ENCODE results near the gene ELFN1. TPM values are rescaled to one million over a fixed set of nuclear protein-coding genes. Genes with fewer than 3 reads are reported as not detected.

ELFN1 gene
- total and polyA plus RNA-seq, 8 donors, result 0.20 to 0.94 (median 0.73) TPM

- H3K9me3 ChIP-seq, result no peaks in the 10 kb centered on the region
- no peaks in the 10 kb centered on the region for H3K27me3 ChIP-seq
- 85% methylated on average over 7 of the region's 7 CpGs for WGBS, 2 donors
- no peaks in the 10 kb centered on the region for H3K36me3 ChIP-seq
- no peak overlapping the region for H3K4me3 ChIP-seq
- FAIRE-seq (no peak), DNase-seq (no peak), ATAC-seq (no peak)
- TF ChIP-seq CTCF (IDR thresholded peaks at IDR 0.05), result no peak
- H3K27ac ChIP-seq, result no peak overlapping the region
- no peaks in the 10 kb centered on the region for H3K4me1 ChIP-seq
- intact Hi-C loops (cut with DNase I), result no loop called here
Observed at GRCh38 chr7:1719913-1720312, 49.8 kb downstream of the ELFN1 start.

- H3K9me3 ChIP-seq, result no peaks in the 10 kb centered on the region
- no peaks in the 10 kb centered on the region for H3K4me1 ChIP-seq
- 80% methylated on average over 8 of the region's 8 CpGs for WGBS, 2 donors
- no peak overlapping the region for H3K4me3 ChIP-seq
- no peak for TF ChIP-seq CTCF (IDR thresholded peaks at IDR 0.05)
- H3K27ac ChIP-seq, result no peak overlapping the region
- H3K27me3 ChIP-seq, result no peaks in the 10 kb centered on the region
- H3K36me3 ChIP-seq, result no peaks in the 10 kb centered on the region
- no peak for FAIRE-seq
- intact Hi-C loops (cut with DNase I), result no loop called here
- DNase-seq, result peak in 2 of 6 donors; percentile 12 to 45
- ATAC-seq, result no peak
Observed at GRCh38 chr7:1720326-1720725, 50.2 kb downstream of the ELFN1 start.

GRCh38 chr7:1721047-1721690 is 51.1 kb downstream of the ELFN1 start:
- intact Hi-C loops (cut with DNase I), result no loop called here
- H3K4me3 ChIP-seq, result no peak overlapping the region
- no peak for FAIRE-seq
- no peaks in the 10 kb centered on the region for H3K9me3 ChIP-seq
- H3K36me3 ChIP-seq, result no peaks in the 10 kb centered on the region
- TF ChIP-seq CTCF (IDR thresholded peaks at IDR 0.05), result no peak
- H3K27me3 ChIP-seq, result no peaks in the 10 kb centered on the region
- H3K27ac ChIP-seq, result no peak overlapping the region
- 65 to 67% methylated on average over 14 of the region's 14 CpGs for WGBS, 2 donors
- H3K4me1 ChIP-seq, result no peaks in the 10 kb centered on the region
- DNase-seq, result peak in 1 of 6 donors; percentile 3
- peak in 1 of 4 donors; percentile 12 for ATAC-seq

- FAIRE-seq, result no peak
- intact Hi-C loops (cut with DNase I), result no loop called here
- 89 to 93% methylated on average over 13 of the region's 13 CpGs for WGBS, 2 donors
- Histone ChIP-seq H3K27ac (no peak overlapping the region), H3K9me3 (no peaks in the 10 kb centered on the region), H3K27me3 (no peaks in the 10 kb centered on the region), H3K4me3 (no peak overlapping the region), H3K36me3 (no peaks in the 10 kb centered on the region), H3K4me1 (no peaks in the 10 kb centered on the region)
- TF ChIP-seq CTCF (IDR thresholded peaks at IDR 0.05), result no peak
- no peak for ATAC-seq
- DNase-seq, result no peak
Observed at GRCh38 chr7:1723254-1723653, 53.2 kb downstream of the ELFN1 start.

- DNase-seq (peak in 2 of 6 donors; percentile 14 to 43), FAIRE-seq (no peak), ATAC-seq (no peak)
- no peak overlapping the region for H3K27ac ChIP-seq
- intact Hi-C loops (cut with DNase I), result no loop called here
- 79 to 84% methylated on average over 20 to 21 of the region's 21 CpGs for WGBS, 2 donors
- H3K4me1 ChIP-seq, result no peaks in the 10 kb centered on the region
- H3K9me3 ChIP-seq, result no peaks in the 10 kb centered on the region
- H3K27me3 ChIP-seq, result no peaks in the 10 kb centered on the region
- no peak for TF ChIP-seq CTCF (IDR thresholded peaks at IDR 0.05)
- no peaks in the 10 kb centered on the region for H3K36me3 ChIP-seq
- H3K4me3 ChIP-seq, result no peak overlapping the region
Observed at GRCh38 chr7:1724118-1724910, 54.2 kb downstream of the ELFN1 start.
